HEK293T (cell line): ENCODE measurements around the gene CCDC87.
"Not testable (repeated sequence)": the region's sequence is repeated elsewhere in the genome, so short reads cannot be mapped to it uniquely, and the experiment has no call there.

ENCODE experiments used
- BHLHE40 ChIP-seq: fragments of 450-650 bp; IDR thresholded peaks from 2 replicates; pipeline ENCODE4 v1.6.1; 2016; ENCODE audit warnings: mild to moderate bottlenecking, moderate library complexity, borderline replicate concordance
- FOXK2 ChIP-seq: fragments of 450-650 bp; IDR thresholded peaks from 2 replicates; pipeline ENCODE4 v1.6.1; 2016; ENCODE audit warnings: mild to moderate bottlenecking
- FOXM1 ChIP-seq: fragments of 450-650 bp; IDR thresholded peaks from 2 replicates; pipeline ENCODE4 v1.6.1; 2017; ENCODE audit warnings: mild to moderate bottlenecking, borderline replicate concordance
- HDGF ChIP-seq: fragments of 450-650 bp; IDR thresholded peaks from 2 replicates; pipeline ENCODE4 v1.6.1; 2017; ENCODE audit warnings: antibody characterized with exemption, borderline replicate concordance
- L3MBTL2 ChIP-seq: fragments of 450-650 bp; conservative IDR thresholded peaks from 2 replicates; pipeline ENCODE4 v1.6.1; 2016; ENCODE audit warnings: mild to moderate bottlenecking
- NFRKB ChIP-seq: fragments of 450-650 bp; IDR thresholded peaks from 2 replicates; pipeline ENCODE4 v1.6.1; 2016; ENCODE audit warnings: mild to moderate bottlenecking, moderate library complexity
- SP1 ChIP-seq: fragments of 450-650 bp; IDR thresholded peaks from 2 replicates; pipeline ENCODE4 v1.6.1; 2017
- SUZ12 ChIP-seq: fragments of 450-650 bp; IDR thresholded peaks from 2 replicates; pipeline ENCODE4 v1.6.1; 2016; ENCODE audit warnings: mild to moderate bottlenecking
- TARDBP ChIP-seq: fragments of 450-650 bp; IDR thresholded peaks from 2 replicates; pipeline ENCODE4 v1.6.1; 2016
- TF ChIP-seq, protein P1 (sequence below): fragments of 450-650 bp; IDR thresholded peaks from 2 replicates; pipeline ENCODE4 v1.6.1; 2016

DNA sequence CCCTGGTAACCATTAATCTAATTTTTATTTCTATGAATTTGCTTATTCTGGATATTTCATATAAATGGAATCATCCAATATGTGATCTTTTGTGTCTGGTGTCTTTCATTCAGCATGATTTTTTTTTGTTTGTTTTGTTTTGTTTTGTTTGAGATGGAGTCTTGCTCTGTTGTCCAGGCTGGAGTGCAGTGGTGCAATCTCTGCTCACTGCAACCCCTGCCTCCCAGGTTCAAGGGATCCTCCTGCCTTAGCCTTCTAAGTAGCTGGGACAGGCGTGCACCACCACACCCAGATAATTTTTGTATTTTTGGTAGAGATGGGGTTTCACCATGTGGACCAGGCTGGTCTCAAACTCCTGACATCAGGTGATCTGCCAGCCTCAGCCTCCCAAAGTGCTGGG lies 7.4 kb downstream of the CCDC87 start:
- TF ChIP-seq FOXM1, NFRKB, SP1, SUZ12, L3MBTL2, TARDBP, FOXK2, BHLHE40, HDGF: not testable (repeated sequence)
- TF ChIP-seq, protein P1, sequence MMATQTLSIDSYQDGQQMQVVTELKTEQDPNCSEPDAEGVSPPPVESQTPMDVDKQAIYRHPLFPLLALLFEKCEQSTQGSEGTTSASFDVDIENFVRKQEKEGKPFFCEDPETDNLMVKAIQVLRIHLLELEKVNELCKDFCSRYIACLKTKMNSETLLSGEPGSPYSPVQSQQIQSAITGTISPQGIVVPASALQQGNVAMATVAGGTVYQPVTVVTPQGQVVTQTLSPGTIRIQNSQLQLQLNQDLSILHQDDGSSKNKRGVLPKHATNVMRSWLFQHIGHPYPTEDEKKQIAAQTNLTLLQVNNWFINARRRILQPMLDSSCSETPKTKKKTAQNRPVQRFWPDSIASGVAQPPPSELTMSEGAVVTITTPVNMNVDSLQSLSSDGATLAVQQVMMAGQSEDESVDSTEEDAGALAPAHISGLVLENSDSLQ = not testable (repeated sequence)
